HG03025 (cell line): ENCODE data around the gene BLTP3A.
"Not testable (repeated sequence)": the region's sequence is repeated elsewhere in the genome, so short reads cannot be mapped to it uniquely, and the experiment has no call there.

Experiments
- ATAC-seq: cut with Tn5 transposase; IDR thresholded peaks from one replicate; pipeline ENCODE4 v1.9.1; 2021; ENCODE audit warnings: mild to moderate bottlenecking, moderate library complexity; ENCODE audit not compliant: unreplicated experiment, low FRiP score

The BLTP3A gene

GRCh38 chr6:34787152-34787551, 4.7 kb upstream of the BLTP3A start:
- ATAC-seq: not testable (repeated sequence)

GRCh38 chr6:34788111-34788510, 3.8 kb upstream of the BLTP3A start:
- ATAC-seq: no peak

DNA sequence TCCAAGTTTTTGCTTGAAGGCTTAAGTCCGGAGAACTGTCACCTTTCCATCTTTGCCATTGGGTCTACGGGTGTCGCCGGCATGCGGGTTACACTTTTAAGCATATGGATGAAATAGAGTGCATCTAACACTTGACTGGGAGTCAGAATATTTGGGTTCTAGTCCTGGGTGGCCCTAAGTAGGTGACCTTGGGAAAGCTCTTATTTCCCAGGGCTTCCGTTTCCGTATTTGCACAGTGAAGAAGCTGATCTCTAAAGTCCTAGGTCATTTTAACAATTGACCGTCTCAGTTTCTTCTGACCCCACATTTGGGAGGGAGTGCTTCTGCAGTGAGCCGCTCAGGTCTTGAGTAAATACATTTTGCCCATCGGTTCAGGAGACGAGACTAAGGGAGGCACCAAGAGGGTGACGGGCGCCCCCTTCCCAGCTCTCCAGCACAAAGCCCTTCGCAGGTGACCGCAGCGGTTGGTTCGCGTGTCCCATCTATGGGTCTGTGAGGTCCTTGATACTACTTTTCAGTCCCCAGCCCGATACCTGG, 651 bp upstream of the BLTP3A start:
- peak; percentile 35 for ATAC-seq

GRCh38 chr6:34792605-34793500, 970 bp downstream of the BLTP3A start:
- peak; percentile 21 for ATAC-seq

DNA sequence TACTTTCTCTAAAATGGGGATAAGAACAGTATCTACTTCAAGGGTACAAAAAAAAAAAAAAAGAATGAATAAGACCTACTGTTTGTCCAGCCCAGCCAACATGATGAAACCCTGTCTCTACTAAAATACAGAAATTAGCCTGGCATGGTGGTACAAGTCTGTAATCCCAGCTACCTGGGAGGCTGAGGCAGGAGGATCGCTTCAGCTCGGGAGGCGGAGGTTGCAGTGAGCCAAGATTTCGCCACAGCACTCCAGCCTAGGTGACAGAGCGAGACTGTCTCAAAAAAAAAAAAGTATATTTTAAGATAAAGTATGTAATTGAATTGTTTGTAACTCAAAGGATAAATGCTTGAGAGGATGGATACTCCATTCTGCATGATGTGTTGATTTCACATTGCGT, 2.0 kb downstream of the BLTP3A start:
- ATAC-seq: no peak

- ATAC-seq: no peak
These were observed 4.0 kb downstream of the BLTP3A start for GRCh38 chr6:34795836-34796425.

DNA sequence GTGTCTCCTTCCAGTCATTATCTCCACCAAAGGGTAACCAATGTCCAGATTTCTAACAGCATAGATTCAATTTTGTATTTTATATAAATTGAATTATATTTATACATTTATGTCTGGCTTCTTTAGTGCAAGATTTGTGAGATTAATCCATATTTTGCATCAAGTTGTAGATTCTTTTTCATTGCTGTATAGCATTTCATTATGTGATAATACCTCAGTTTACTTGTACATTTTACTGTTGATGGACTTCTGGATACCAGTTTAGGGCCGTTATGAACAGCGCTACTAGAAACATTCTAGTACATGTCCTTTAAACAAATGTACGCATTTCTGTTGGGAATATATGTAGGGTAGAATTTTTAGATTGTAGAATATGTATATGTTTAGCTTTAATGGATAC, 6.2 kb downstream of the BLTP3A start:
- ATAC-seq: no peak

DNA sequence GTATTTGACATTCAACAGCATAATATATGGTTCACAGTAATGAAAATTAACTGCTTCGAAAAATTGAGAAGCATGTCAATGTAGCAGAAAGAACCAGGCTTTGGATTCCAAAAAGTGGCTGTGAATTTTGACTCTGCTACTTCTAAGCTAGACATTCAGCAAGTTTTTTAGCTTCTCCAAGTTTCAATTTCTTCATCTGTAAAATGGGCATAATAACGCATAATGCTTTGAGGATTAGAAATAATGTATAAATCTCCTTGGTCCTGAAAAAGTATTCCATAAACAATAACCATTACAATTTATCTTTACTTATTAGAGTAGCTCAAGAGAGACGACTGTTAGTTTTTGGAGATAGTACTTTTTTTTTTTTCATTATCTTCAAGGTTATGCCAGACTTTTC, 7.7 kb downstream of the BLTP3A start:
- no peak for ATAC-seq

DNA sequence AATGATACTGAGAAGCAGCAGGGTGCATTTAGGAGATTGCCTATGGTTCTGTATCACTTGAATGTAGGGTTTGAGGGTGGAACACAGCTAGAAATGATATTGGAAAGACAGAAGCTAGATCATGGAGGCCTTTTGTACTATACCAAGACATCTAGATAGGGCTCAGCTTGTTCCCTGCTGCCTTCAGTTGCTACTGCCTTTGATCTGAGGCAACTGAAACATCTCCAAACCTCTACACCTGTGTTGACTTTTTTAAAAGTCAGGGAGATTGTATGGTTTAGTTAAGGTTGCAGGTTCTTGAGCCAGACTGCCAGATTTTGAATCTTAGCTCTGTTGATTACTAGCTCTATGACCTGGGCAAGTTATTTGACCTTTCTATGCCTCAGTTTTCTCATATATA, 12.7 kb downstream of the BLTP3A start:
- no peak for ATAC-seq

- not testable (repeated sequence) for ATAC-seq
These were observed 13.2 kb downstream of the BLTP3A start for GRCh38 chr6:34805074-34805473.

- ATAC-seq: no peak
These were observed 15.0 kb downstream of the BLTP3A start for GRCh38 chr6:34806738-34807453.

DNA sequence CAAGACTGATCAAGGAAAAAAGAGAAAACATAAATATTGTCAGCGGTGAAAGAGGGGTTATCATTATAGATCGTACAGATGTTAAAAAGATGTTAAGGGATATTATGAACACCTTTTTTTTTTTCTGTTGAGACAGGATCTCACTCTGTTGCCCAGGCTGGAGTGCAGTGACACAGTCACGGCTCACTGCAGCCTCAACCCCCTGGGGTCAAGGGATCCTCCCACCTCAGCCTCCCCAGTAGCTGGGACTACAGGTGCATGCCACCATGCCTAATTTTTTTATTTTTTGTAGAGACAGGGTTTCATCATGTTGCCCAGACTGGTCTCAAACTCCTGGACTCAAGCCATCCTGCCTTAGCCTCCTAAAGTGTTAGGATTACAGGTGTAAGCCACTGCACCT, 16.6 kb downstream of the BLTP3A start:
- ATAC-seq: not testable (repeated sequence)

DNA sequence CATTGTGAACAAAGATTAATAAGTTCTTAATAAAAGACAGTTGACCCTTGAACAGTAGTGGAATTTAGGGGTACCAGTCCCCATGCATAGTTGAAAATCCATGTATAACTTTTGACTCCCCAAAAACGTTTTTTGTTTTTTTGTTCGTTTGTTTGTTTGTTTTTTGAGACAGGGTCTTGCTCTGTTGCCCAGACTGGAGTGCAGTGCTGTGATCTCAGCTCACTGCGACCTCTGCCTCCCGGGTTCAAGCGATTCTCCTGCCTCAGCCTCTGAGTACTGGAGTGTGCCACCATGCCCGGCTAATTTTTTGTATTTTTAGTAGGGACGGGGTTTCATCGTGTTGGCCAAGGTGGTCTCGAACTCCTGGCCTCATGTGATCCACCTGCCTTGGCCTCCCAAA, 17.5 kb downstream of the BLTP3A start:
- not testable (repeated sequence) for ATAC-seq

- no peak for ATAC-seq
These were observed 18.4 kb downstream of the BLTP3A start for GRCh38 chr6:34810017-34810882.

DNA sequence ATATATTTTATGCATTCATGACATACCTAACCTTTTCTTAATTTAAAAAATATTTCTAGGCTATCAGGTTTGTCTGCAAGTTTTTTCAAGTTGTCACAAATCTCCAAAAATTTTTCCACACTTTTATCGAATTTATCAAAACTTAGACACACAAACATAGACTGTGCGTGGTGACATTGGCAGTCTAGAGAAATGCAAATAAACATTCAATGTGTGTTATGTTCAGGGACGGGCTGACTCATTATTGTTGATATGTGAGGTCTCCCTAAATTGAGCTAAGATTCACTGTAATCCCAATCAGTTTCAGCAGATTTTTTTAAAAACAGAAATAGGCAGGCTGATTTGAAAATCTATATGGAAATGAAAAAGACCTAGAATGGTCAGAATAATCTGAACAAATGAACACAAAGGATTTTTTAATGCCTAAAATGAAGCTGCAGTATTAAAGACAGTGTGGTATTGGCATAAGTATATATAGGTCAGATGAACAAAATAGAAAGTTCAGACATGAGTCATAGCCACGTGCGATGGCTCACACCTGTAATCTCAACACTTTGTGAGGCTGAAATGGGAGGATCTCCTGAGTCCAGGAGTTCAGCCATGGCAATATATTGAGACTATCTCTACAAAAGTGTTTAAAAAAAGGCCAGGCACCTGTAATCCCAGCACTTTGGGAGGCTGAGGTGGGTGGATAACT, 19.2 kb downstream of the BLTP3A start:
- ATAC-seq: peak; percentile 71

GRCh38 chr6:34813028-34813713, 21.3 kb downstream of the BLTP3A start:
- ATAC-seq: no peak

GRCh38 chr6:34816635-34817301, 24.9 kb downstream of the BLTP3A start:
- no peak for ATAC-seq

DNA sequence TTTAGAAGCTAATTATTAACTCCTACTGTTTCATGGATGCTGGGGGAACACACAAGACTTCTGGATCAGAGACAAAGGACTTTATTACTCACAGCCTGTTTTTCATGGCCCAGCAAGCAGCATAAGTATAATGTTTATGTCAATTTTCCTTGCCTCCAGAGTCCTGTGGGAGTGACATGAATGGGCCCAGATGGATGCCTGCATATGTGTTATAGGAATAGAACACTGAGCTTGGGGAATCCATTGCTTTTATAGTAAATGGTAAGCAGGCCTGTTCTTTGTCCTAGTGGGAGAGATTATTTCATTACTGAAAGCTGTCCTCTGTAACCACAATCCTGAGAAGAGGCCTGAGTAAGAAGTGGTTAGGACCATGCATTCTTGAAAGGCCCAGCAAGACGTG, 25.6 kb downstream of the BLTP3A start:
- no peak for ATAC-seq
